Stimulated activated CD8-positive, alpha-beta memory T cell treated with anti-CD3 and anti-CD28 coated beads, Interleukin-15, amount 100 ng/mL, for 4 hours (primary cell): ENCODE measurements around the gene SPATA13.
"Not testable (repeated sequence)": the region's sequence is repeated elsewhere in the genome, so short reads cannot be mapped to it uniquely, and the experiment has no call there.

Experiments used
- DNase-seq, 2 donors: peaks; one replicate each; pipeline ENCODE4 v3.0.0-alpha.2; 2020; ENCODE audit warnings: low read depth in 2 of 2

Gene SPATA13

GRCh38 chr13:24313439-24313838, 152.9 kb downstream of the SPATA13 start:
- DNase-seq, result no peak

GRCh38 chr13:24317835-24318234, 157.3 kb downstream of the SPATA13 start:
- not testable (repeated sequence) for DNase-seq

- not testable (repeated sequence) for DNase-seq
These were observed 158.4 kb downstream of the SPATA13 start for GRCh38 chr13:24318878-24319277.

- DNase-seq, result not testable (repeated sequence)
These were observed 159.1 kb downstream of the SPATA13 start for GRCh38 chr13:24319641-24320040.

GRCh38 chr13:24321416-24321815, 160.9 kb downstream of the SPATA13 start:
- not testable (repeated sequence) for DNase-seq

GRCh38 chr13:24322470-24322869, 161.9 kb downstream of the SPATA13 start:
- not testable (repeated sequence) for DNase-seq

- DNase-seq, result no peak
These were observed 162.7 kb downstream of the SPATA13 start for GRCh38 chr13:24323036-24323738.

- no peak for DNase-seq
These were observed 163.2 kb downstream of the SPATA13 start for GRCh38 chr13:24323739-24324075.

- DNase-seq, result not testable (repeated sequence)
These were observed 167.1 kb downstream of the SPATA13 start for GRCh38 chr13:24327598-24327997.

GRCh38 chr13:24328145-24328544, 167.6 kb downstream of the SPATA13 start:
- DNase-seq, result no peak

- DNase-seq, result no peak
These were observed 178.2 kb downstream of the SPATA13 start for GRCh38 chr13:24338721-24339120.

- DNase-seq, result no peak
These were observed 179.6 kb downstream of the SPATA13 start for GRCh38 chr13:24339937-24340607.

- no peak for DNase-seq
These were observed 180.1 kb downstream of the SPATA13 start for GRCh38 chr13:24340608-24340955.

GRCh38 chr13:24341439-24341838, 180.9 kb downstream of the SPATA13 start:
- DNase-seq, result no peak

- no peak for DNase-seq
These were observed 187.9 kb downstream of the SPATA13 start for GRCh38 chr13:24348385-24348784.

GRCh38 chr13:24348797-24349515, 188.4 kb downstream of the SPATA13 start:
- DNase-seq, result no peak

GRCh38 chr13:24349778-24350664, 189.5 kb downstream of the SPATA13 start:
- not testable (repeated sequence) for DNase-seq

GRCh38 chr13:24351423-24351822, 190.9 kb downstream of the SPATA13 start:
- DNase-seq, result no peak

GRCh38 chr13:24353736-24354135, 193.2 kb downstream of the SPATA13 start:
- no peak for DNase-seq

- DNase-seq, result no peak
These were observed 194.6 kb downstream of the SPATA13 start for GRCh38 chr13:24355103-24355502.

GRCh38 chr13:24356270-24356669, 195.8 kb downstream of the SPATA13 start:
- DNase-seq, result no peak
